GM12892 (cell line): Measurements from ENCODE around the gene SAMD4A.

Experiments
- DNase-seq: peaks from one replicate; pipeline ENCODE4 v3.0.0; 2011; ENCODE audit not compliant: insufficient read length
- FAIRE-seq: peaks from 2 replicates; lab custom pipeline; 2011; peaks lifted over from hg19 to GRCh38; lab: Jason Lieb, UNC
- POLR2A ChIP-seq: IDR thresholded peaks from 2 replicates; pipeline ENCODE4 v1.6.1; 2011; ENCODE audit warnings: low read depth, low read length, control low read depth
- POLR2AphosphoS5 ChIP-seq: IDR thresholded peaks from 2 replicates; pipeline ENCODE4 v1.6.1; 2011; ENCODE audit warnings: low read depth, low read length, control low read depth
- TAF1 ChIP-seq: IDR thresholded peaks from 2 replicates; pipeline ENCODE4 v1.6.1; 2011; ENCODE audit warnings: low read depth, mild to moderate bottlenecking, control low read depth, low read length, borderline replicate concordance

The SAMD4A gene

GRCh38 chr14:54771411-54772027, 204.6 kb downstream of the SAMD4A start:
- no peak for TF ChIP-seq TAF1
- FAIRE-seq: no peak
- no peak for DNase-seq

GRCh38 chr14:54772451-54772881, 205.5 kb downstream of the SAMD4A start:
- FAIRE-seq (no peak), DNase-seq (no peak)
- no peak for TF ChIP-seq TAF1

GRCh38 chr14:54773171-54774006, 206.5 kb downstream of the SAMD4A start:
- FAIRE-seq (peak; percentile 75), DNase-seq (peak; percentile 54)
- no peak for TF ChIP-seq POLR2AphosphoS5
- no peak for TF ChIP-seq POLR2A
- TF ChIP-seq TAF1: no peak

GRCh38 chr14:54774824-54775223, 207.9 kb downstream of the SAMD4A start:
- FAIRE-seq: no peak
- DNase-seq: no peak
- TF ChIP-seq POLR2A (no peak), TAF1 (no peak), POLR2AphosphoS5 (no peak)

GRCh38 chr14:54775486-54776140, 208.7 kb downstream of the SAMD4A start:
- no peak for DNase-seq
- TF ChIP-seq POLR2AphosphoS5 (no peak), POLR2A (no peak), TAF1 (no peak)
- FAIRE-seq: no peak

- peak; percentile 19 for DNase-seq
- no peak for FAIRE-seq
- TF ChIP-seq POLR2AphosphoS5 (no peak), POLR2A (no peak), TAF1 (no peak)
Measured at GRCh38 chr14:54776361-54777001, 209.6 kb downstream of the SAMD4A start.

- DNase-seq (no peak), FAIRE-seq (no peak)
- TF ChIP-seq TAF1 (no peak), POLR2AphosphoS5 (no peak), POLR2A (no peak)
Measured at GRCh38 chr14:54777395-54777794, 210.5 kb downstream of the SAMD4A start.

- TF ChIP-seq POLR2A: no peak
- no peak for FAIRE-seq
- DNase-seq: no peak
Measured at GRCh38 chr14:54778618-54779345, 211.9 kb downstream of the SAMD4A start.

- DNase-seq: no peak
- FAIRE-seq: no peak
- TF ChIP-seq POLR2A (no peak), TAF1 (no peak), POLR2AphosphoS5 (no peak)
Measured at GRCh38 chr14:54781080-54781479, 214.2 kb downstream of the SAMD4A start.

- FAIRE-seq (no peak), DNase-seq (no peak)
- no peak for TF ChIP-seq TAF1
- TF ChIP-seq POLR2AphosphoS5: no peak
- no peak for TF ChIP-seq POLR2A
Measured at GRCh38 chr14:54781961-54782750, 215.2 kb downstream of the SAMD4A start.
